ENCODE results near the gene MPP3. TPM values are rescaled to one million over a fixed set of nuclear protein-coding genes. Genes with fewer than 3 reads are reported as not detected.

The MPP3 gene
- total RNA-seq, 1 experiment from 2014 or later = 6.9 TPM

GRCh38 chr17:43854498-43854897 lies 21.6 kb upstream of the MPP3 start:
- H3K18ac ChIP-seq (ENCODE audit: insufficient read length, low read depth, low read length) = no peak overlapping the region
- no peak overlapping the region for H2AFZ ChIP-seq (ENCODE audit: low read length)
- no peak overlapping the region for H3T11ph ChIP-seq (ENCODE audit: low read length)
- Mint-ChIP-seq H3K4me3 (no peak overlapping the region), H3K27ac (peak overlapping the region in 1 of 3 experiments; percentile 36; a peak in 1 of 7 replicates), H3K36me3 (ENCODE audit: insufficient read depth in 1 of 3, low read depth in 3 of 3) (no peaks in the 10 kb centered on the region), H3K4me1 (peaks cover 0 to 2% of the 10 kb centered on the region in 2 experiments; a peak in 1 of 4 replicates), H3K27me3 (ENCODE audit: low read depth) (peaks cover 7% of the 10 kb centered on the region), H3K9me3 (no peaks in the 10 kb centered on the region)
- no peak overlapping the region for H2BK5ac ChIP-seq (ENCODE audit: insufficient read length, low read length)
- H3K4me2 ChIP-seq (ENCODE audit: insufficient read depth, insufficient read length, low read length) = no peak overlapping the region
- H3K79me1 ChIP-seq (ENCODE audit: insufficient read depth, low read depth, low read length, poor library complexity, severe bottlenecking) = no peaks in the 10 kb centered on the region
- no peaks in the 10 kb centered on the region for H3K9me3 ChIP-seq (ENCODE audit: control insufficient read depth, low read depth, low read length)
- no peak overlapping the region for H2BK15ac ChIP-seq (ENCODE audit: low read depth, low read length)
- H3K23ac ChIP-seq (ENCODE audit: insufficient read length, low read depth, low read length) = no peak overlapping the region
- no peak overlapping the region for H3K27ac ChIP-seq (ENCODE audit: insufficient read length, low read depth, low read length)
- H2BK12ac ChIP-seq (ENCODE audit: insufficient read length, low read depth, low read length) = no peak overlapping the region
- H3K14ac ChIP-seq (ENCODE audit: insufficient read depth, low read length) = no peak overlapping the region
- H3K9ac ChIP-seq (ENCODE audit: extremely low read depth, insufficient read length, low read length) = no peak overlapping the region
- H2AK5ac ChIP-seq (ENCODE audit: insufficient read length, low read length) = no peak overlapping the region
- H2BK120ac ChIP-seq (ENCODE audit: low read depth, low read length, poor library complexity, severe bottlenecking) = no peak overlapping the region
- H3K56ac ChIP-seq (ENCODE audit: insufficient read length, low read depth, low read length) = no peak overlapping the region
- no peaks in the 10 kb centered on the region for H3K27me3 ChIP-seq (ENCODE audit: insufficient read depth, low read length)
- no peak overlapping the region for H4K5ac ChIP-seq (ENCODE audit: insufficient read length, low read depth, low read length)
- TF ChIP-seq, protein P1, sequence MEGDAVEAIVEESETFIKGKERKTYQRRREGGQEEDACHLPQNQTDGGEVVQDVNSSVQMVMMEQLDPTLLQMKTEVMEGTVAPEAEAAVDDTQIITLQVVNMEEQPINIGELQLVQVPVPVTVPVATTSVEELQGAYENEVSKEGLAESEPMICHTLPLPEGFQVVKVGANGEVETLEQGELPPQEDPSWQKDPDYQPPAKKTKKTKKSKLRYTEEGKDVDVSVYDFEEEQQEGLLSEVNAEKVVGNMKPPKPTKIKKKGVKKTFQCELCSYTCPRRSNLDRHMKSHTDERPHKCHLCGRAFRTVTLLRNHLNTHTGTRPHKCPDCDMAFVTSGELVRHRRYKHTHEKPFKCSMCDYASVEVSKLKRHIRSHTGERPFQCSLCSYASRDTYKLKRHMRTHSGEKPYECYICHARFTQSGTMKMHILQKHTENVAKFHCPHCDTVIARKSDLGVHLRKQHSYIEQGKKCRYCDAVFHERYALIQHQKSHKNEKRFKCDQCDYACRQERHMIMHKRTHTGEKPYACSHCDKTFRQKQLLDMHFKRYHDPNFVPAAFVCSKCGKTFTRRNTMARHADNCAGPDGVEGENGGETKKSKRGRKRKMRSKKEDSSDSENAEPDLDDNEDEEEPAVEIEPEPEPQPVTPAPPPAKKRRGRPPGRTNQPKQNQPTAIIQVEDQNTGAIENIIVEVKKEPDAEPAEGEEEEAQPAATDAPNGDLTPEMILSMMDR (conservative IDR thresholded peaks at IDR 0.05) = no peak
- H3K4me1 ChIP-seq (ENCODE audit: insufficient read depth, low read length) = no peaks in the 10 kb centered on the region
- no peaks in the 10 kb centered on the region for H3K79me2 ChIP-seq (ENCODE audit: insufficient read depth, low read length)
- WGBS (ENCODE audit: extremely low coverage, insufficient read length, low lambda C conversion rate) = no CpG with 5 or more reads among the region's 8 CpGs
- DNase-seq = no peak
- H4K20me1 ChIP-seq (ENCODE audit: control insufficient read depth, insufficient read depth, insufficient read length) = no peaks in the 10 kb centered on the region
- H2BK20ac ChIP-seq (ENCODE audit: low read depth, low read length, poor library complexity, severe bottlenecking) = no peak overlapping the region
- H4K91ac ChIP-seq (ENCODE audit: insufficient read length, low read depth, low read length) = no peak overlapping the region
- no peaks in the 10 kb centered on the region for H3K23me2 ChIP-seq (ENCODE audit: insufficient read length, low read depth, low read length, poor library complexity, severe bottlenecking)
- no peak overlapping the region for H3K4ac ChIP-seq (ENCODE audit: low read depth, low read length)
- no peak overlapping the region for H4K8ac ChIP-seq (replicated peaks; ENCODE audit: insufficient read length, low read depth, low read length)

Measured in H9 (cell line).